ENCODE results near the gene PLLP. TPM values are rescaled to one million over a fixed set of nuclear protein-coding genes. Genes with fewer than 3 reads are reported as not detected.

Gene PLLP
- total and polyA plus RNA-seq, 9 of the 15 experiments (the other 6 are each of a cell fraction or from before 2014, with no cell fraction given), result 0.09 to 0.96 (median 0.27) TPM

GRCh38 chr16:57299719-57300386, 15.4 kb upstream of the PLLP start (continued):
- TF ChIP-seq ZNF699 (CRISPR knock-in tag; IDR thresholded peaks at IDR 0.05; ENCODE audit: insufficient replicate concordance) (no peak), HCFC1 (IDR thresholded peaks at IDR 0.05; ENCODE audit: low read depth, low read length) (peak; percentile 60), POLR2AphosphoS5 (IDR thresholded peaks at IDR 0.05; ENCODE audit: control insufficient read depth, insufficient read depth, low read depth, low read length) (no peak), ZBTB17 (CRISPR knock-in tag; IDR thresholded peaks at IDR 0.05) (peak; percentile 79), CBX5 (IDR thresholded peaks at IDR 0.05; ENCODE audit: borderline replicate concordance, low read depth) (no peak), FOXP1 (CRISPR knock-in tag; IDR thresholded peaks at IDR 0.05) (peak; percentile 60), MECOM (CRISPR knock-in tag; IDR thresholded peaks at IDR 0.05) (no peak), ELK1 (CRISPR knock-in tag; IDR thresholded peaks at IDR 0.05) (no peak), MTA1 (IDR thresholded peaks at IDR 0.05; ENCODE audit: borderline replicate concordance) (peak; percentile 77), KLF13 (tag; IDR thresholded peaks at IDR 0.05; ENCODE audit: borderline replicate concordance, low read depth) (no peak), YY1 (IDR thresholded peaks at IDR 0.05; ENCODE audit: borderline replicate concordance in 1 of 3, control insufficient read depth in 1 of 3, extremely low read depth in 1 of 3, insufficient read depth in 3 of 3, insufficient read length in 1 of 3, insufficient replicate concordance in 2 of 3, low read depth in 1 of 3, low read length in 2 of 3) (peak in 2 of 3 experiments; percentile 34 to 50), CBFA2T2 (conservative IDR thresholded peaks at IDR 0.05) (no peak), FOXK2 (conservative IDR thresholded peaks at IDR 0.05 in 1 of 2, IDR thresholded peaks at IDR 0.05 in 1 of 2; ENCODE audit: low read depth in 2 of 2) (peak in 1 of 2 experiments; percentile 46; a peak in 3 of 4 replicates), POLR3A (IDR thresholded peaks at IDR 0.05; ENCODE audit: borderline replicate concordance, extremely low read depth, insufficient read depth, insufficient read length) (peak; percentile 80), RAD21 (CRISPR knock-in tag; conservative IDR thresholded peaks at IDR 0.05 in 1 of 2, IDR thresholded peaks at IDR 0.05 in 1 of 2) (peak; percentile 6 to 34; a peak in 1 of 4 replicates), KAT2B (IDR thresholded peaks at IDR 0.05; ENCODE audit: low read depth, low read length) (no peak), TSC22D4 (tag; IDR thresholded peaks at IDR 0.05) (no peak), CCAR2 (IDR thresholded peaks at IDR 0.05; ENCODE audit: low read depth, low read length) (0 out of 2 replicates have a peak, but pooled peaks have one; percentile 66), FOXA3 (CRISPR knock-in tag; conservative IDR thresholded peaks at IDR 0.05 in 1 of 2, IDR thresholded peaks at IDR 0.05 in 1 of 2) (0 out of 4 replicates have a peak, but pooled peaks of 1 of the 2 experiments have one; percentile 58), EP300 (IDR thresholded peaks at IDR 0.05; ENCODE audit: low read length) (peak; percentile 75), SMC3 (conservative IDR thresholded peaks at IDR 0.05; ENCODE audit: insufficient read depth, low read depth, low read length) (peak; percentile 20; the same call in 1 of the 2 replicates)
- TF ChIP-seq, protein P1, sequence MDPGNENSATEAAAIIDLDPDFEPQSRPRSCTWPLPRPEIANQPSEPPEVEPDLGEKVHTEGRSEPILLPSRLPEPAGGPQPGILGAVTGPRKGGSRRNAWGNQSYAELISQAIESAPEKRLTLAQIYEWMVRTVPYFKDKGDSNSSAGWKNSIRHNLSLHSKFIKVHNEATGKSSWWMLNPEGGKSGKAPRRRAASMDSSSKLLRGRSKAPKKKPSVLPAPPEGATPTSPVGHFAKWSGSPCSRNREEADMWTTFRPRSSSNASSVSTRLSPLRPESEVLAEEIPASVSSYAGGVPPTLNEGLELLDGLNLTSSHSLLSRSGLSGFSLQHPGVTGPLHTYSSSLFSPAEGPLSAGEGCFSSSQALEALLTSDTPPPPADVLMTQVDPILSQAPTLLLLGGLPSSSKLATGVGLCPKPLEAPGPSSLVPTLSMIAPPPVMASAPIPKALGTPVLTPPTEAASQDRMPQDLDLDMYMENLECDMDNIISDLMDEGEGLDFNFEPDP (CRISPR knock-in tag; IDR thresholded peaks at IDR 0.05), result no peak

Data from K562 (cell line).